Keratinocyte (primary cell): ENCODE data around the gene DIO3. TPM values are rescaled to one million over a fixed set of nuclear protein-coding genes. Genes with fewer than 3 reads are reported as not detected.

Experiments used
- DNase-seq: peaks from one replicate; pipeline ENCODE4 v3.0.0-alpha.2; 2011; ENCODE audit warnings: low read depth, missing footprints, low spot score
- FAIRE-seq: peaks from 2 replicates; lab custom pipeline; 2011; peaks lifted over from hg19 to GRCh38; lab: Jason Lieb, UNC
- H2AFZ ChIP-seq: 2 replicates; pipeline ENCODE4 v1.6.0; 2012; ENCODE audit warnings: low read length, control low read depth, inconsistent platforms; ENCODE audit not compliant: control insufficient read depth
- H3K27ac ChIP-seq: 2 replicates; pipeline ENCODE4 v1.5.1; 2011; ENCODE audit warnings: low read length; ENCODE audit not compliant: control insufficient read depth, insufficient read depth
- H3K27me3 ChIP-seq: 3 replicates; pipeline ENCODE4 v1.6.0; 2011; ENCODE audit warnings: low read length; ENCODE audit not compliant: control insufficient read depth, insufficient read depth; ENCODE audit errors: extremely low read depth
- H3K36me3 ChIP-seq, 2 experiments: 2 replicates in 1 of 2; 3 replicates in 1 of 2; pipeline ENCODE4 v1.5.1; 2011; ENCODE audit warnings: low read length in 2 of 2, mild to moderate bottlenecking in 1 of 2; ENCODE audit not compliant: control insufficient read depth in 2 of 2, insufficient read depth in 2 of 2; ENCODE audit errors: extremely low read depth in 1 of 2
- H3K4me1 ChIP-seq: 3 replicates; pipeline ENCODE4 v1.5.1; 2011; ENCODE audit warnings: low read length; ENCODE audit not compliant: control insufficient read depth, insufficient read depth; ENCODE audit errors: extremely low read depth
- H3K4me2 ChIP-seq: 3 replicates; pipeline ENCODE4 v1.6.0; 2011; ENCODE audit warnings: low read depth, low read length; ENCODE audit not compliant: control insufficient read depth, insufficient read depth; ENCODE audit errors: extremely low read depth
- H3K4me3 ChIP-seq, 3 experiments: fragments of 200-600 bp in 1 of 3; sonication (generic) in 1 of 3; 2 replicates in 2 of 3; 3 replicates in 1 of 3; pipeline ENCODE4 v1.5.1; 2011 to 2016; ENCODE audit warnings: low read length in 3 of 3, mild to moderate bottlenecking in 3 of 3, control low read depth in 2 of 3, inconsistent platforms in 1 of 3, low read depth in 1 of 3, mixed read lengths in 1 of 3, mixed run types in 1 of 3, moderate library complexity in 1 of 3; ENCODE audit not compliant: control insufficient read depth in 2 of 3, insufficient read depth in 2 of 3; ENCODE audit errors: extremely low read depth in 1 of 3
- H3K79me2 ChIP-seq: 2 replicates; pipeline ENCODE4 v1.6.0; 2012; ENCODE audit warnings: low read length; ENCODE audit not compliant: control insufficient read depth, insufficient read depth
- H3K9ac ChIP-seq: 3 replicates; pipeline ENCODE4 v1.6.0; 2011; ENCODE audit warnings: low read length; ENCODE audit not compliant: control insufficient read depth, insufficient read depth; ENCODE audit errors: extremely low read depth
- H3K9me1 ChIP-seq: 3 replicates; pipeline ENCODE4 v1.6.0; 2011; ENCODE audit warnings: low read length; ENCODE audit not compliant: control insufficient read depth, insufficient read depth; ENCODE audit errors: extremely low read depth
- H3K9me3 ChIP-seq: 2 replicates; pipeline ENCODE4 v1.5.1; 2012; ENCODE audit warnings: low read depth, low read length; ENCODE audit not compliant: control insufficient read depth
- H4K20me1 ChIP-seq: 3 replicates; pipeline ENCODE4 v1.6.0; 2011; ENCODE audit warnings: low read length; ENCODE audit not compliant: control insufficient read depth, insufficient read depth; ENCODE audit errors: extremely low read depth
- CTCF ChIP-seq, 3 experiments: IDR thresholded peaks in 1 of 3; conservative IDR thresholded peaks in 1 of 3; optimal IDR thresholded peaks in 1 of 3; 2 replicates in 2 of 3; 3 replicates in 1 of 3; pipeline versions ENCODE3 to v1.5.1; 2011; ENCODE audit warnings: low read length in 3 of 3, mild to moderate bottlenecking in 3 of 3, moderate library complexity in 2 of 3, control low read depth in 1 of 3, inconsistent platforms in 1 of 3; ENCODE audit not compliant: insufficient read depth in 2 of 3; ENCODE audit errors: extremely low read depth in 1 of 3
- EZH2 ChIP-seq: IDR thresholded peaks from one replicate; pipeline ENCODE4 v1.6.1; 2012; ENCODE audit warnings: inconsistent platforms, mild to moderate bottlenecking, low read length, moderate library complexity
- dilution Hi-C: fragments of 300-500 bp; cut with MboI; formaldehyde crosslinking; loops from one replicate; pipeline ENCODE4 v1.7.0; 2020; ENCODE audit warnings: low sequenced_read_pairs; ENCODE audit not compliant: extremely low pct_ligation_motif_present
- polyA plus RNA-seq, 5 experiments: library from polyadenylated mRNA; depleted of rRNA in 3 of 5; stranded (reverse) in 3 of 5; stranded (forward) in 1 of 5; unstranded in 1 of 5; fragments of >200 nt; gene quantifications; 1 replicate in 1 of 5; 2 replicates in 3 of 5; 3 replicates in 1 of 5; pipeline versions ENCODE4 v1.2.1 to v1.2.3, GENCODE V29; 2011 to 2012; ENCODE audit warnings: missing spikeins in 2 of 5, low read depth in 1 of 5, low replicate concordance in 1 of 5

The DIO3 gene
- polyA plus RNA-seq, 1 donor (not counting 4 experiments of a cell fraction or from before 2014, with no cell fraction given) = not detected

- H3K4me2 ChIP-seq = no peak overlapping the region
- H3K79me2 ChIP-seq = no peaks in the 10 kb centered on the region
- TF ChIP-seq CTCF (optimal IDR thresholded peaks at IDR 0.05 in 1 of 3, IDR thresholded peaks at IDR 0.05 in 1 of 3, conservative IDR thresholded peaks at IDR 0.05 in 1 of 3; ENCODE audit: extremely low read depth in 1 of 3, insufficient read depth in 2 of 3, low read length in 3 of 3) (no peak), EZH2 (no peak)
- H2AFZ ChIP-seq = no peak overlapping the region
- H4K20me1 ChIP-seq = no peaks in the 10 kb centered on the region
- no peak overlapping the region for H3K9ac ChIP-seq
- DNase-seq = no peak
- no peak overlapping the region for H3K4me3 ChIP-seq
- peaks cover 11% of the 10 kb centered on the region for H3K9me3 ChIP-seq
- dilution Hi-C loops = no loop called here
- H3K36me3 ChIP-seq = no peaks in the 10 kb centered on the region
- H3K4me1 ChIP-seq = no peaks in the 10 kb centered on the region
- no peak for FAIRE-seq
- no peak overlapping the region for H3K27ac ChIP-seq
- H3K27me3 ChIP-seq = peaks cover 87% of the 10 kb centered on the region
- H3K9me1 ChIP-seq = no peaks in the 10 kb centered on the region
Measured at GRCh38 chr14:101562659-101563351, 1.5 kb downstream of the DIO3 start.

DNA sequence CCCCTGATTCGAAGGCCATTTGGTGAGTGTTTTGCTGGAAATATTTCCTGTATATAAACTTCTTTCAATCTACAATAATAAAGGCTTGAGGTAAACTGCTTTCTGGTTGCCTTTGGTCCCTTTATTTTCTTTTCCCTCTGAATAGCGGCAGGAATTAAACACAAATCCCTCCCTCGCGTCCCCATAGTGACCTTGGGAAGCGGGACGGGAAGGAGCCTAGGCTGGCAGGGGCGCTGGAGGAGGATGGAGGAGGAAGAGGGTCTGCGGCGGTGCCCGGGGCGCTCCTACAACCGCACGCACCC lies 2.0 kb downstream of the DIO3 start:
- TF ChIP-seq CTCF (optimal IDR thresholded peaks at IDR 0.05 in 1 of 3, IDR thresholded peaks at IDR 0.05 in 1 of 3, conservative IDR thresholded peaks at IDR 0.05 in 1 of 3; ENCODE audit: extremely low read depth in 1 of 3, insufficient read depth in 2 of 3, low read length in 3 of 3) (no peak), EZH2 (no peak)
- no peaks in the 10 kb centered on the region for H4K20me1 ChIP-seq
- peaks cover 82% of the 10 kb centered on the region for H3K27me3 ChIP-seq
- H3K27ac ChIP-seq = no peak overlapping the region
- no peaks in the 10 kb centered on the region for H3K4me1 ChIP-seq
- H3K9me1 ChIP-seq = no peaks in the 10 kb centered on the region
- no peak overlapping the region for H3K4me2 ChIP-seq
- no peak for FAIRE-seq
- H3K79me2 ChIP-seq = no peaks in the 10 kb centered on the region
- no peak overlapping the region for H3K9ac ChIP-seq
- H3K4me3 ChIP-seq = no peak overlapping the region
- dilution Hi-C loops = no loop called here
- H3K36me3 ChIP-seq = no peaks in the 10 kb centered on the region
- no peak for DNase-seq
- no peak overlapping the region for H2AFZ ChIP-seq
- H3K9me3 ChIP-seq = peaks cover 11% of the 10 kb centered on the region
